ENCODE data around the gene SSTR1.

- no peak for TF ChIP-seq POLR2A (IDR thresholded peaks at IDR 0.05)
- no peak for TF ChIP-seq CTCF (IDR thresholded peaks at IDR 0.05)
Observed at GRCh38 chr14:38202444-38203191, 5.1 kb upstream of the SSTR1 start.

Measured in Peyer's patch (tissue), 4 donors.